Measurements from ENCODE around the gene GALP.

GRCh38 chr19:56146904-56147303 is 28.9 kb upstream of the GALP start:
- TF ChIP-seq CTCF (IDR thresholded peaks at IDR 0.05) (no peak), POLR2AphosphoS5 (IDR thresholded peaks at IDR 0.05) (no peak)
